ENCODE measurements around the gene GAS7. TPM values are rescaled to one million over a fixed set of nuclear protein-coding genes. Genes with fewer than 3 reads are reported as not detected.

GAS7 gene
- total RNA-seq, 1 experiment from 2014 or later = 4.1 TPM

DNA sequence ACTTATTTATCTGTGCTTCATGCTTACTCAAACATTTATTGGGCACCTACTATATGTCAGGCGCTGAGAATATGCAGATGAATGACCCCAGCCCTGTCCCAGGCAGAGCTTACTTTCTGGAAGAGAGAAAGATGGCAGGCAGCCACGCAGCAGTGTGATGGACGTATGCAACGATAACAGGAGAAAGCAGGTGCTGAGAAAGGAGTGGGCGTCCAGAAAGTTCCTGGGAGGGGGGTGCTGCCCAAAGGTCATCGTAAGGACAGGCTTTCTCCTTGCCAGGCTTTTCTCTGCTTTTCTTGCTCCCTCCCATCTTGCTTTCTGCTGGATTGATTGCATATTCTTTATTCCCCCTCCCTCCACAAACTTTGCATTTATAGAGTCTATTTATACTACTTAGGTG lies 124.5 kb downstream of the GAS7 start:
- H3K27me3 ChIP-seq (ENCODE audit: insufficient read depth, low read length) = no peaks in the 10 kb centered on the region; the same call in 1 of the 2 replicates
- no peak overlapping the region for H3K27ac ChIP-seq (ENCODE audit: low read depth, low read length)
- BruUV-seq (replicated peaks) = no TSS peak
- no peak overlapping the region for H2AFZ ChIP-seq (ENCODE audit: low read depth, low read length, poor library complexity, severe bottlenecking)
- TF ChIP-seq ELF1 (IDR thresholded peaks at IDR 0.05; ENCODE audit: borderline replicate concordance, low read depth) (no peak), POLR2AphosphoS5 (IDR thresholded peaks at IDR 0.05; ENCODE audit: low read depth, low read length) (no peak), FOSL1 (IDR thresholded peaks at IDR 0.05; ENCODE audit: low read depth) (no peak), RAD21 (IDR thresholded peaks at IDR 0.05; ENCODE audit: low read depth) (no peak), SRF (IDR thresholded peaks at IDR 0.05; ENCODE audit: low read depth) (no peak), POLR2A (IDR thresholded peaks at IDR 0.05; ENCODE audit: borderline replicate concordance, extremely low read depth, insufficient read depth, insufficient read length) (no peak), SIN3A (IDR thresholded peaks at IDR 0.05; ENCODE audit: low read depth) (no peak)
- TF ChIP-seq, protein P1, sequence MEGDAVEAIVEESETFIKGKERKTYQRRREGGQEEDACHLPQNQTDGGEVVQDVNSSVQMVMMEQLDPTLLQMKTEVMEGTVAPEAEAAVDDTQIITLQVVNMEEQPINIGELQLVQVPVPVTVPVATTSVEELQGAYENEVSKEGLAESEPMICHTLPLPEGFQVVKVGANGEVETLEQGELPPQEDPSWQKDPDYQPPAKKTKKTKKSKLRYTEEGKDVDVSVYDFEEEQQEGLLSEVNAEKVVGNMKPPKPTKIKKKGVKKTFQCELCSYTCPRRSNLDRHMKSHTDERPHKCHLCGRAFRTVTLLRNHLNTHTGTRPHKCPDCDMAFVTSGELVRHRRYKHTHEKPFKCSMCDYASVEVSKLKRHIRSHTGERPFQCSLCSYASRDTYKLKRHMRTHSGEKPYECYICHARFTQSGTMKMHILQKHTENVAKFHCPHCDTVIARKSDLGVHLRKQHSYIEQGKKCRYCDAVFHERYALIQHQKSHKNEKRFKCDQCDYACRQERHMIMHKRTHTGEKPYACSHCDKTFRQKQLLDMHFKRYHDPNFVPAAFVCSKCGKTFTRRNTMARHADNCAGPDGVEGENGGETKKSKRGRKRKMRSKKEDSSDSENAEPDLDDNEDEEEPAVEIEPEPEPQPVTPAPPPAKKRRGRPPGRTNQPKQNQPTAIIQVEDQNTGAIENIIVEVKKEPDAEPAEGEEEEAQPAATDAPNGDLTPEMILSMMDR (IDR thresholded peaks at IDR 0.05 in 2 of 3, conservative IDR thresholded peaks at IDR 0.05 in 1 of 3; ENCODE audit: borderline replicate concordance in 1 of 3, insufficient read depth in 1 of 3, low read depth in 2 of 3, low read length in 2 of 3) = no peak
- TF ChIP-seq, protein P2, sequence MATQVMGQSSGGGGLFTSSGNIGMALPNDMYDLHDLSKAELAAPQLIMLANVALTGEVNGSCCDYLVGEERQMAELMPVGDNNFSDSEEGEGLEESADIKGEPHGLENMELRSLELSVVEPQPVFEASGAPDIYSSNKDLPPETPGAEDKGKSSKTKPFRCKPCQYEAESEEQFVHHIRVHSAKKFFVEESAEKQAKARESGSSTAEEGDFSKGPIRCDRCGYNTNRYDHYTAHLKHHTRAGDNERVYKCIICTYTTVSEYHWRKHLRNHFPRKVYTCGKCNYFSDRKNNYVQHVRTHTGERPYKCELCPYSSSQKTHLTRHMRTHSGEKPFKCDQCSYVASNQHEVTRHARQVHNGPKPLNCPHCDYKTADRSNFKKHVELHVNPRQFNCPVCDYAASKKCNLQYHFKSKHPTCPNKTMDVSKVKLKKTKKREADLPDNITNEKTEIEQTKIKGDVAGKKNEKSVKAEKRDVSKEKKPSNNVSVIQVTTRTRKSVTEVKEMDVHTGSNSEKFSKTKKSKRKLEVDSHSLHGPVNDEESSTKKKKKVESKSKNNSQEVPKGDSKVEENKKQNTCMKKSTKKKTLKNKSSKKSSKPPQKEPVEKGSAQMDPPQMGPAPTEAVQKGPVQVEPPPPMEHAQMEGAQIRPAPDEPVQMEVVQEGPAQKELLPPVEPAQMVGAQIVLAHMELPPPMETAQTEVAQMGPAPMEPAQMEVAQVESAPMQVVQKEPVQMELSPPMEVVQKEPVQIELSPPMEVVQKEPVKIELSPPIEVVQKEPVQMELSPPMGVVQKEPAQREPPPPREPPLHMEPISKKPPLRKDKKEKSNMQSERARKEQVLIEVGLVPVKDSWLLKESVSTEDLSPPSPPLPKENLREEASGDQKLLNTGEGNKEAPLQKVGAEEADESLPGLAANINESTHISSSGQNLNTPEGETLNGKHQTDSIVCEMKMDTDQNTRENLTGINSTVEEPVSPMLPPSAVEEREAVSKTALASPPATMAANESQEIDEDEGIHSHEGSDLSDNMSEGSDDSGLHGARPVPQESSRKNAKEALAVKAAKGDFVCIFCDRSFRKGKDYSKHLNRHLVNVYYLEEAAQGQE (IDR thresholded peaks at IDR 0.05; ENCODE audit: low read depth) = no peak
- ATAC-seq (no peak), DNase-seq (ENCODE audit: low read depth, low spot score) (no peak)
- H3K4me3 ChIP-seq (replicated peaks in 1 of 2; ENCODE audit: low read depth in 1 of 2, low read length in 2 of 2) = no peak overlapping the region
- intact Hi-C loops (cut with micrococcal nuclease) = no loop called here
- H3K9me3 ChIP-seq (ENCODE audit: control insufficient read depth in 1 of 2, insufficient read depth in 1 of 2, low read depth in 1 of 2, low read length in 2 of 2) = no peaks in the 10 kb centered on the region
- CTCF ChIA-PET = no interaction called here
- H3K36me3 ChIP-seq (ENCODE audit: control insufficient read depth in 1 of 2, insufficient read depth in 2 of 2, low read length in 2 of 2) = no peaks in the 10 kb centered on the region
- RAD21 ChIA-PET (ENCODE audit: low non-redundant PET in 1 of 2, low total read pairs in 2 of 2, uncharacterized antibody in 2 of 2, unreplicated experiment in 2 of 2) = no interaction called here
- no peaks in the 10 kb centered on the region for H3K79me2 ChIP-seq (ENCODE audit: insufficient read depth, low read length)
- H4K20me1 ChIP-seq (ENCODE audit: insufficient read depth) = no peaks in the 10 kb centered on the region
- POLR2A ChIA-PET = interaction anchor here (1.4 kb wide), 1 partner anchor 10 kb away, joined by 3 read pairs; no protein-coding TSS in a partner anchor
- no peaks in the 10 kb centered on the region for H3K9me2 ChIP-seq (ENCODE audit: insufficient read depth)
- no peak overlapping the region for H3K9ac ChIP-seq (ENCODE audit: low read length)
- no peaks in the 10 kb centered on the region for H3K4me1 ChIP-seq (ENCODE audit: control insufficient read depth in 1 of 2, insufficient read depth in 2 of 2, low read length in 2 of 2)
- no peak overlapping the region for H3K4me2 ChIP-seq (ENCODE audit: low read length)

Measured in HCT116 (cell line).